ENCODE results near the gene ITPK1.

ITPK1 gene

DNA sequence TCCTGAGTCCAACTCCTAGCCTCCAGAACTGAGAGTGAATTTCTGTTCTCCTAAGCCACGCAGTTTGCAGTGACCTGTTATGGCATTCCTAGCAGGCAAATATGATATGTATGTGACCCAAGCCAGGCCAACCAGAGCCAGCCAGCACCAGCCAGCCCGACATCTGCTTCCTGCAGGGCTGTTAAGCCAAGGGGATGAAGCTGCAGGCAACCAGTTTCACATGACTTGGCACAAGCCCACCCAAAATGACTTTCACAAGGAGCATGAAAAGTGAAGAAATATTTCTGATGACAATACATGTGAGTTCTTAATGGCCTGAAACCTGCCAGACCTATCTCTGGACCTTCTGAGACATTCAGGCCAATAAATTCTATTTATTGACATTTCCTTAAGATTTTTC is 68.1 kb downstream of the ITPK1 start (continued):
- TF ChIP-seq, protein P1, sequence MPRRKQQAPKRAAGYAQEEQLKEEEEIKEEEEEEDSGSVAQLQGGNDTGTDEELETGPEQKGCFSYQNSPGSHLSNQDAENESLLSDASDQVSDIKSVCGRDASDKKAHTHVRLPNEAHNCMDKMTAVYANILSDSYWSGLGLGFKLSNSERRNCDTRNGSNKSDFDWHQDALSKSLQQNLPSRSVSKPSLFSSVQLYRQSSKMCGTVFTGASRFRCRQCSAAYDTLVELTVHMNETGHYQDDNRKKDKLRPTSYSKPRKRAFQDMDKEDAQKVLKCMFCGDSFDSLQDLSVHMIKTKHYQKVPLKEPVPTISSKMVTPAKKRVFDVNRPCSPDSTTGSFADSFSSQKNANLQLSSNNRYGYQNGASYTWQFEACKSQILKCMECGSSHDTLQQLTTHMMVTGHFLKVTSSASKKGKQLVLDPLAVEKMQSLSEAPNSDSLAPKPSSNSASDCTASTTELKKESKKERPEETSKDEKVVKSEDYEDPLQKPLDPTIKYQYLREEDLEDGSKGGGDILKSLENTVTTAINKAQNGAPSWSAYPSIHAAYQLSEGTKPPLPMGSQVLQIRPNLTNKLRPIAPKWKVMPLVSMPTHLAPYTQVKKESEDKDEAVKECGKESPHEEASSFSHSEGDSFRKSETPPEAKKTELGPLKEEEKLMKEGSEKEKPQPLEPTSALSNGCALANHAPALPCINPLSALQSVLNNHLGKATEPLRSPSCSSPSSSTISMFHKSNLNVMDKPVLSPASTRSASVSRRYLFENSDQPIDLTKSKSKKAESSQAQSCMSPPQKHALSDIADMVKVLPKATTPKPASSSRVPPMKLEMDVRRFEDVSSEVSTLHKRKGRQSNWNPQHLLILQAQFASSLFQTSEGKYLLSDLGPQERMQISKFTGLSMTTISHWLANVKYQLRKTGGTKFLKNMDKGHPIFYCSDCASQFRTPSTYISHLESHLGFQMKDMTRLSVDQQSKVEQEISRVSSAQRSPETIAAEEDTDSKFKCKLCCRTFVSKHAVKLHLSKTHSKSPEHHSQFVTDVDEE (CRISPR knock-in tag; IDR thresholded peaks at IDR 0.05): no peak
- TF ChIP-seq ZFP3 (CRISPR knock-in tag; IDR thresholded peaks at IDR 0.05): no peak
- no peak for TF ChIP-seq RARB (CRISPR knock-in tag; IDR thresholded peaks at IDR 0.05)

DNA sequence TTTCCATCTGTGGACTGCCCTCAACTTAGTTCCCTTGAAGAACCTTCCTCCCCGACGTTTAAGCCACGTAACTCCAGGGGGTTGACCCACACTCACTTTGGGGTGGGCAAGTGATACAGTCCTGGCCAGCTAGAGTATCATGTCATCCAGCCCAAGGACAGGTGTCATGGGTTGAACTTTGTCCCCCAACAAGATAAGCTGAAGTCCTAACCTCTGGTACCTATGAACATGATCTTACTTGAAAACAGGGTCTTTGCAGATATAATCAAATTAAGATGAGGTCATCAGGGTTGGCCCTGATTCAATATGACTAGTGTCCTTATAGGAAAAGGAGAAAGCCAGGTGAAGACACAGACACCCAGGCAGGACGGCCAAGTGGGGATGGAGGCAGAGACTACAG is 68.6 kb downstream of the ITPK1 start:
- TF ChIP-seq ZNF8 (CRISPR knock-in tag; IDR thresholded peaks at IDR 0.05) (no peak), ISL1 (CRISPR knock-in tag; IDR thresholded peaks at IDR 0.05) (no peak), ZFP30 (CRISPR knock-in tag; IDR thresholded peaks at IDR 0.05) (no peak), ZNF70 (CRISPR knock-in tag; IDR thresholded peaks at IDR 0.05) (no peak), RARB (CRISPR knock-in tag; IDR thresholded peaks at IDR 0.05) (no peak), SNAI2 (CRISPR knock-in tag; IDR thresholded peaks at IDR 0.05) (no peak), PPARA (CRISPR knock-in tag; IDR thresholded peaks at IDR 0.05; ENCODE audit: borderline replicate concordance) (no peak), CSDC2 (CRISPR knock-in tag; IDR thresholded peaks at IDR 0.05) (no peak), OSR1 (CRISPR knock-in tag; IDR thresholded peaks at IDR 0.05) (no peak)
- TF ChIP-seq, protein P2, sequence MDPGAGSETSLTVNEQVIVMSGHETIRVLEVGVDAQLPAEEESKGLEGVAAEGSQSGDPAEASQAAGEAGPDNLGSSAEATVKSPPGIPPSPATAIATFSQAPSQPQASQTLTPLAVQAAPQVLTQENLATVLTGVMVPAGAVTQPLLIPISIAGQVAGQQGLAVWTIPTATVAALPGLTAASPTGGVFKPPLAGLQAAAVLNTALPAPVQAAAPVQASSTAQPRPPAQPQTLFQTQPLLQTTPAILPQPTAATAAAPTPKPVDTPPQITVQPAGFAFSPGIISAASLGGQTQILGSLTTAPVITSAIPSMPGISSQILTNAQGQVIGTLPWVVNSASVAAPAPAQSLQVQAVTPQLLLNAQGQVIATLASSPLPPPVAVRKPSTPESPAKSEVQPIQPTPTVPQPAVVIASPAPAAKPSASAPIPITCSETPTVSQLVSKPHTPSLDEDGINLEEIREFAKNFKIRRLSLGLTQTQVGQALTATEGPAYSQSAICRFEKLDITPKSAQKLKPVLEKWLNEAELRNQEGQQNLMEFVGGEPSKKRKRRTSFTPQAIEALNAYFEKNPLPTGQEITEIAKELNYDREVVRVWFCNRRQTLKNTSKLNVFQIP (CRISPR knock-in tag; IDR thresholded peaks at IDR 0.05; ENCODE audit: borderline replicate concordance, low read depth): no peak
- TF ChIP-seq, protein P3, sequence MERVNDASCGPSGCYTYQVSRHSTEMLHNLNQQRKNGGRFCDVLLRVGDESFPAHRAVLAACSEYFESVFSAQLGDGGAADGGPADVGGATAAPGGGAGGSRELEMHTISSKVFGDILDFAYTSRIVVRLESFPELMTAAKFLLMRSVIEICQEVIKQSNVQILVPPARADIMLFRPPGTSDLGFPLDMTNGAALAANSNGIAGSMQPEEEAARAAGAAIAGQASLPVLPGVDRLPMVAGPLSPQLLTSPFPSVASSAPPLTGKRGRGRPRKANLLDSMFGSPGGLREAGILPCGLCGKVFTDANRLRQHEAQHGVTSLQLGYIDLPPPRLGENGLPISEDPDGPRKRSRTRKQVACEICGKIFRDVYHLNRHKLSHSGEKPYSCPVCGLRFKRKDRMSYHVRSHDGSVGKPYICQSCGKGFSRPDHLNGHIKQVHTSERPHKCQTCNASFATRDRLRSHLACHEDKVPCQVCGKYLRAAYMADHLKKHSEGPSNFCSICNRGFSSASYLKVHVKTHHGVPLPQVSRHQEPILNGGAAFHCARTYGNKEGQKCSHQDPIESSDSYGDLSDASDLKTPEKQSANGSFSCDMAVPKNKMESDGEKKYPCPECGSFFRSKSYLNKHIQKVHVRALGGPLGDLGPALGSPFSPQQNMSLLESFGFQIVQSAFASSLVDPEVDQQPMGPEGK (CRISPR knock-in tag; IDR thresholded peaks at IDR 0.05; ENCODE audit: borderline replicate concordance): no peak
- TF ChIP-seq, protein P1 (CRISPR knock-in tag; IDR thresholded peaks at IDR 0.05): no peak

DNA sequence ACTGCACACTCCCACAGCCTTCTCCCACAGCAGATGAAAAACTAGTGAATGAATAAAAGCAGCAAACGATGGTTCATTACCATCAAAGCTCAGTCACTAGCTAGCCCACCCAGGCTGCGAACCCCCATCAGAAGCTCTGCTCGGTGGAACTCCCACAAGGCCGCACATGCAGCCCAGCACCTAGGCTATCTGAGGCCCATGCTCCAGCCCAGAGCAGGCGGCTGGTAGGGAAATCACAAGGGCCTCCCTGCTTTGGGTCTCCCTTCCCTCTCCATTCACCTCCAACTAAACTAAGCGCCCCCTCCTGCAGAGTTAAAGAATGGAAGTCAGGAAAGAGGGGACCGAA is 69.0 kb downstream of the ITPK1 start:
- TF ChIP-seq ESRRG (CRISPR knock-in tag; IDR thresholded peaks at IDR 0.05) (no peak), ISL1 (CRISPR knock-in tag; IDR thresholded peaks at IDR 0.05) (no peak), ARNTL (CRISPR knock-in tag; IDR thresholded peaks at IDR 0.05; ENCODE audit: borderline replicate concordance, low read depth) (no peak)
- no peak for ATAC-seq

More for the DNA sequence above, 68.6 kb downstream of the ITPK1 start:
- ATAC-seq: no peak

DNA sequence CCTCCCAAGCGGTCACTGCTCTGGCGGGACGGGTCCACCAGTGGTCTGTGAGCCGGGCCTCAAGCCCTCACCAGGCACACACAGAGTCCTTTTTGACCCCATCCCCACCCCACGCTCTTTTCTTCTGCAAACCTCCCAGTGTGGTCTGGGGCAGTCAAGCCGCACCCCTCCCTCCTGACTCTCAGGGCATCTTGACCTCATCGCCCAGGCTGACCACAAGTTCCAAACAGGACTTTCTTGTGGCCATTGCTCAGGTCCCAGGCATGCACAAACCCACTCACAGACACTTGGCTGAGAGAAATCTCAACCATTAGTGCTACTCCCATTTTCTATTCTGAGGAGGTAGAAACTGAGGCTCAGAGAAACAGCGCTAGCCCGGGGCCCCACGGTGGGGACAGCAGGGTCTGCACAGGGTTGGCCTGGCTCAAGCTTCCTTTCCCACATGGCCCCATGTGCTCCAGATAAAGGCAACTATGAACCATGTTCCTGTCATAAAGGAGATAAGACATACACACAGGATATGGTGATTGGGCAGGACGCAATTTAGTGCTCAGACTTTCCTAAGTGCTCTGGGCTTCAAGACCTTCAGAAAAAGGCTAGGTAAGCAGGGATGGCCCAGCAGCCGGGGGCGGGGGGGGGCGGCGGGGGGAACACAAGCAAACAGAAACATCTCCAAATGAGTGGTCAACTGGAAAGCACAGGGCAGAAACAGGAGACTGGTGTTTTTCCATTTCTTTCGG is 69.6 kb downstream of the ITPK1 start:
- no peak; the same call in 2 of the 3 replicates for ATAC-seq
- TF ChIP-seq, protein P1 (CRISPR knock-in tag; IDR thresholded peaks at IDR 0.05): peak; percentile 83; the same call in 1 of the 2 replicates
- TF ChIP-seq RARB (CRISPR knock-in tag; IDR thresholded peaks at IDR 0.05) (no peak), BACH2 (CRISPR knock-in tag; IDR thresholded peaks at IDR 0.05; ENCODE audit: borderline replicate concordance) (no peak), OSR1 (CRISPR knock-in tag; IDR thresholded peaks at IDR 0.05) (no peak), GLIS3 (CRISPR knock-in tag; IDR thresholded peaks at IDR 0.05) (no peak), ZC3H10 (CRISPR knock-in tag; IDR thresholded peaks at IDR 0.05) (no peak), ZFP30 (CRISPR knock-in tag; IDR thresholded peaks at IDR 0.05) (no peak), PPARA (CRISPR knock-in tag; IDR thresholded peaks at IDR 0.05; ENCODE audit: borderline replicate concordance) (no peak), ZNF70 (CRISPR knock-in tag; IDR thresholded peaks at IDR 0.05) (0 out of 2 replicates have a peak, but pooled peaks have one; percentile 43), ZNF8 (CRISPR knock-in tag; IDR thresholded peaks at IDR 0.05) (no peak), TOX (CRISPR knock-in tag; IDR thresholded peaks at IDR 0.05; ENCODE audit: borderline replicate concordance) (no peak)
- TF ChIP-seq, protein P2 (CRISPR knock-in tag; IDR thresholded peaks at IDR 0.05; ENCODE audit: borderline replicate concordance, low read depth): no peak
